ENCODE results near the gene SLFN13.

SLFN13 gene

GRCh38 chr17:35448214-35448898 lies at the start of gene SLFN13:
TSS of gene SLFN13 (minus strand) at chr17:35448766. CDS start at chr17:35445680, 3,086 bp downstream.
- H3K36me3 ChIP-seq (ENCODE audit: control insufficient read depth, insufficient read depth, low read length, severe bottlenecking), result no peaks in the 10 kb centered on the region
- H3K27me3 ChIP-seq (replicated peaks; ENCODE audit: control insufficient read depth, insufficient read depth, low read length), result peaks cover 31% of the 10 kb centered on the region
- peak within 1 kb of the TSS; percentile 54 for H3K9ac ChIP-seq (ENCODE audit: low read length)
- DNase-seq (ENCODE audit: low read depth), result peak; percentile 57
- H3K9me3 ChIP-seq (ENCODE audit: control insufficient read depth, low read length), result no peaks in the 10 kb centered on the region
- peak within 1 kb of the TSS; percentile 83 for H3K4me3 ChIP-seq (ENCODE audit: low read length)
- H3K4me1 ChIP-seq (ENCODE audit: control insufficient read depth, insufficient read depth, low read length), result peaks cover 13% of the 10 kb centered on the region

GRCh38 chr17:35496451-35497290 lies 48.1 kb upstream of the SLFN13 start:
- H3K9me3 ChIP-seq (ENCODE audit: control insufficient read depth, low read length), result peaks cover 4% of the 10 kb centered on the region
- no peaks in the 10 kb centered on the region for H3K36me3 ChIP-seq (ENCODE audit: control insufficient read depth, insufficient read depth, low read length, severe bottlenecking)
- H3K4me3 ChIP-seq (ENCODE audit: low read length), result no peak overlapping the region
- no peak overlapping the region for H3K9ac ChIP-seq (ENCODE audit: low read length)
- H3K27me3 ChIP-seq (replicated peaks; ENCODE audit: control insufficient read depth, insufficient read depth, low read length), result peaks cover 66% of the 10 kb centered on the region
- no peaks in the 10 kb centered on the region for H3K4me1 ChIP-seq (ENCODE audit: control insufficient read depth, insufficient read depth, low read length)
- DNase-seq (ENCODE audit: low read depth), result no peak

- Histone ChIP-seq H3K4me3 (ENCODE audit: low read length) (no peak overlapping the region), H3K9ac (ENCODE audit: low read length) (no peak overlapping the region), H3K9me3 (ENCODE audit: control insufficient read depth, low read length) (peaks cover 28% of the 10 kb centered on the region), H3K4me1 (ENCODE audit: control insufficient read depth, insufficient read depth, low read length) (peaks cover 2% of the 10 kb centered on the region), H3K36me3 (ENCODE audit: control insufficient read depth, insufficient read depth, low read length, severe bottlenecking) (no peaks in the 10 kb centered on the region), H3K27me3 (replicated peaks; ENCODE audit: control insufficient read depth, insufficient read depth, low read length) (peaks cover 87% of the 10 kb centered on the region)
- DNase-seq (ENCODE audit: low read depth), result no peak
Measured at GRCh38 chr17:35493040-35493439, 44.5 kb upstream of the SLFN13 start.

- no peaks in the 10 kb centered on the region for H3K36me3 ChIP-seq (ENCODE audit: control insufficient read depth, insufficient read depth, low read length, severe bottlenecking)
- peaks cover 12% of the 10 kb centered on the region for H3K4me1 ChIP-seq (ENCODE audit: control insufficient read depth, insufficient read depth, low read length)
- no peak overlapping the region for H3K4me3 ChIP-seq (ENCODE audit: low read length)
- no peak for DNase-seq (ENCODE audit: low read depth)
- H3K9me3 ChIP-seq (ENCODE audit: control insufficient read depth, low read length), result peaks cover 28% of the 10 kb centered on the region
- no peak overlapping the region for H3K9ac ChIP-seq (ENCODE audit: low read length)
- H3K27me3 ChIP-seq (replicated peaks; ENCODE audit: control insufficient read depth, insufficient read depth, low read length), result peaks cover 76% of the 10 kb centered on the region
Measured at GRCh38 chr17:35491417-35491816, 42.9 kb upstream of the SLFN13 start.

GRCh38 chr17:35489944-35490343 lies 41.4 kb upstream of the SLFN13 start:
- Histone ChIP-seq H3K36me3 (ENCODE audit: control insufficient read depth, insufficient read depth, low read length, severe bottlenecking) (no peaks in the 10 kb centered on the region), H3K27me3 (replicated peaks; ENCODE audit: control insufficient read depth, insufficient read depth, low read length) (peaks cover 75% of the 10 kb centered on the region), H3K4me3 (ENCODE audit: low read length) (no peak overlapping the region), H3K9me3 (ENCODE audit: control insufficient read depth, low read length) (peaks cover 28% of the 10 kb centered on the region), H3K4me1 (ENCODE audit: control insufficient read depth, insufficient read depth, low read length) (peaks cover 12% of the 10 kb centered on the region), H3K9ac (ENCODE audit: low read length) (no peak overlapping the region)
- no peak for DNase-seq (ENCODE audit: low read depth)

GRCh38 chr17:35488991-35489390 lies 40.4 kb upstream of the SLFN13 start:
- H3K4me1 ChIP-seq (ENCODE audit: control insufficient read depth, insufficient read depth, low read length), result peaks cover 12% of the 10 kb centered on the region
- no peak overlapping the region for H3K4me3 ChIP-seq (ENCODE audit: low read length)
- H3K36me3 ChIP-seq (ENCODE audit: control insufficient read depth, insufficient read depth, low read length, severe bottlenecking), result no peaks in the 10 kb centered on the region
- no peak overlapping the region for H3K9ac ChIP-seq (ENCODE audit: low read length)
- peaks cover 81% of the 10 kb centered on the region for H3K27me3 ChIP-seq (replicated peaks; ENCODE audit: control insufficient read depth, insufficient read depth, low read length)
- H3K9me3 ChIP-seq (ENCODE audit: control insufficient read depth, low read length), result peaks cover 31% of the 10 kb centered on the region
- no peak for DNase-seq (ENCODE audit: low read depth)

GRCh38 chr17:35486920-35487732 lies 38.6 kb upstream of the SLFN13 start:
- peaks cover 35% of the 10 kb centered on the region for H3K9me3 ChIP-seq (ENCODE audit: control insufficient read depth, low read length)
- H3K4me1 ChIP-seq (ENCODE audit: control insufficient read depth, insufficient read depth, low read length), result peaks cover 12% of the 10 kb centered on the region
- H3K36me3 ChIP-seq (ENCODE audit: control insufficient read depth, insufficient read depth, low read length, severe bottlenecking), result no peaks in the 10 kb centered on the region
- H3K9ac ChIP-seq (ENCODE audit: low read length), result peak overlapping the region; percentile 49
- DNase-seq (ENCODE audit: low read depth), result peak; percentile 62
- H3K4me3 ChIP-seq (ENCODE audit: low read length), result peak overlapping the region; percentile 86
- peaks cover 68% of the 10 kb centered on the region for H3K27me3 ChIP-seq (replicated peaks; ENCODE audit: control insufficient read depth, insufficient read depth, low read length)

- Histone ChIP-seq H3K9me3 (ENCODE audit: control insufficient read depth, low read length) (peaks cover 15% of the 10 kb centered on the region), H3K4me1 (ENCODE audit: control insufficient read depth, insufficient read depth, low read length) (no peaks in the 10 kb centered on the region), H3K4me3 (ENCODE audit: low read length) (no peak overlapping the region), H3K27me3 (replicated peaks; ENCODE audit: control insufficient read depth, insufficient read depth, low read length) (peaks cover 39% of the 10 kb centered on the region), H3K9ac (ENCODE audit: low read length) (no peak overlapping the region), H3K36me3 (ENCODE audit: control insufficient read depth, insufficient read depth, low read length, severe bottlenecking) (no peaks in the 10 kb centered on the region)
- no peak for DNase-seq (ENCODE audit: low read depth)
Measured at GRCh38 chr17:35479271-35479670, 30.7 kb upstream of the SLFN13 start.

GRCh38 chr17:35477248-35477647 lies 28.7 kb upstream of the SLFN13 start:
- H3K27me3 ChIP-seq (replicated peaks; ENCODE audit: control insufficient read depth, insufficient read depth, low read length), result peaks cover 30% of the 10 kb centered on the region
- H3K9me3 ChIP-seq (ENCODE audit: control insufficient read depth, low read length), result peaks cover 8% of the 10 kb centered on the region
- no peak overlapping the region for H3K9ac ChIP-seq (ENCODE audit: low read length)
- H3K4me3 ChIP-seq (ENCODE audit: low read length), result no peak overlapping the region
- no peak for DNase-seq (ENCODE audit: low read depth)
- H3K36me3 ChIP-seq (ENCODE audit: control insufficient read depth, insufficient read depth, low read length, severe bottlenecking), result no peaks in the 10 kb centered on the region
- no peaks in the 10 kb centered on the region for H3K4me1 ChIP-seq (ENCODE audit: control insufficient read depth, insufficient read depth, low read length)

GRCh38 chr17:35476283-35476820 lies 27.8 kb upstream of the SLFN13 start:
- peaks cover 8% of the 10 kb centered on the region for H3K9me3 ChIP-seq (ENCODE audit: control insufficient read depth, low read length)
- DNase-seq (ENCODE audit: low read depth), result no peak
- H3K27me3 ChIP-seq (replicated peaks; ENCODE audit: control insufficient read depth, insufficient read depth, low read length), result peaks cover 30% of the 10 kb centered on the region

GRCh38 chr17:35468475-35468874 lies 19.9 kb upstream of the SLFN13 start:
- peaks cover 11% of the 10 kb centered on the region for H3K27me3 ChIP-seq (replicated peaks; ENCODE audit: control insufficient read depth, insufficient read depth, low read length)
- H3K9me3 ChIP-seq (ENCODE audit: control insufficient read depth, low read length), result no peaks in the 10 kb centered on the region
- H3K36me3 ChIP-seq (ENCODE audit: control insufficient read depth, insufficient read depth, low read length, severe bottlenecking), result no peaks in the 10 kb centered on the region
- no peak overlapping the region for H3K9ac ChIP-seq (ENCODE audit: low read length)
- H3K4me1 ChIP-seq (ENCODE audit: control insufficient read depth, insufficient read depth, low read length), result no peaks in the 10 kb centered on the region
- no peak for DNase-seq (ENCODE audit: low read depth)
- no peak overlapping the region for H3K4me3 ChIP-seq (ENCODE audit: low read length)

More at GRCh38 chr17:35476283-35476820, 27.8 kb upstream of the SLFN13 start:
- no peak overlapping the region for H3K4me3 ChIP-seq (ENCODE audit: low read length)
- H3K36me3 ChIP-seq (ENCODE audit: control insufficient read depth, insufficient read depth, low read length, severe bottlenecking), result no peaks in the 10 kb centered on the region
- no peaks in the 10 kb centered on the region for H3K4me1 ChIP-seq (ENCODE audit: control insufficient read depth, insufficient read depth, low read length)
- no peak overlapping the region for H3K9ac ChIP-seq (ENCODE audit: low read length)
